Lung (tissue), 12 donors: Measurements from ENCODE around the gene CCDC9B. TPM values are rescaled to one million over a fixed set of nuclear protein-coding genes. Genes with fewer than 3 reads are reported as not detected.
A peak's percentile ranks its signal among the peaks of the same experiment; 100 is the strongest.

Experiments used
- ATAC-seq: fragments of 200-7000 bp; cut with Tn5 transposase; one replicate; pipeline ENCODE4 v1.9.1; 2020; ENCODE audit warnings: moderate number of reproducible peaks; ENCODE audit not compliant: insufficient read depth, low FRiP score
- DNase-seq, 3 donors: peaks; one replicate each; pipeline ENCODE4 v3.0.0-alpha.2; 2013 to 2017
- H3K27ac ChIP-seq, 2 donors: one replicate each; pipeline ENCODE4 v1.5.1; 2013; ENCODE audit warnings: mild to moderate bottlenecking in 2 of 2, moderate library complexity in 2 of 2, control low read depth in 1 of 2, inconsistent platforms in 1 of 2, low read depth in 1 of 2, low read length in 1 of 2
- H3K27me3 ChIP-seq, 3 donors: one replicate each; pipeline ENCODE4 v1.5.1; 2013; ENCODE audit warnings: low read length in 2 of 3; ENCODE audit not compliant: control insufficient read depth in 3 of 3, insufficient read depth in 3 of 3
- H3K36me3 ChIP-seq, 4 donors: one replicate each; pipeline ENCODE4 v1.5.1; 2013; ENCODE audit warnings: low read length in 4 of 4, mild to moderate bottlenecking in 1 of 4, moderate library complexity in 1 of 4; ENCODE audit not compliant: control insufficient read depth in 4 of 4, insufficient read depth in 4 of 4
- H3K4me1 ChIP-seq, 5 donors: one replicate each; pipeline ENCODE4 v1.5.1; 2013; ENCODE audit warnings: low read length in 5 of 5, mild to moderate bottlenecking in 2 of 5, moderate library complexity in 1 of 5; ENCODE audit not compliant: control insufficient read depth in 5 of 5, insufficient read depth in 5 of 5
- H3K4me3 ChIP-seq: one replicate; pipeline ENCODE4 v1.5.1; 2013; ENCODE audit warnings: mild to moderate bottlenecking, control low read depth, moderate library complexity
- H3K9ac ChIP-seq, 2 donors: one replicate each; pipeline ENCODE4 v1.5.1; 2013; ENCODE audit warnings: low read length in 2 of 2, control low read depth in 1 of 2; ENCODE audit not compliant: insufficient read depth in 1 of 2
- H3K9me3 ChIP-seq, 4 donors: one replicate each; pipeline ENCODE4 v1.5.1; 2013; ENCODE audit warnings: low read length in 3 of 4, mild to moderate bottlenecking in 1 of 4, moderate library complexity in 1 of 4; ENCODE audit not compliant: control insufficient read depth in 4 of 4, insufficient read depth in 3 of 4
- WGBS, 2 donors: extraction: QIAGEN DNeasy Blood & Tissue Kit; methylation state at CpG; one replicate each; pipeline ENCODE4 v1.1.7; 2013; 5-methylcytosine and 5-hydroxymethylcytosine counted together
- polyA plus RNA-seq, 2 donors: library from polyadenylated mRNA; stranded (reverse); fragments of 200-250 nt; gene quantifications; one replicate each; pipeline ENCODE4 v1.2.1, GENCODE V29; 2013
- total RNA-seq, 2 donors: library from RNA; depleted of rRNA in 1 of 2; stranded (reverse); fragments of >200 nt in 1 of 2; gene quantifications; one replicate each; pipeline ENCODE4 v1.2.1, GENCODE V29; 2014 to 2021
- TF ChIP-seq, protein P1 (sequence below): IDR thresholded peaks from 2 replicates; pipeline ENCODE4 v1.5.1; 2012; ENCODE audit warnings: mild to moderate bottlenecking; ENCODE audit errors: control extremely low read depth, extremely low read depth
- donor health status: control.
- donor health status: control.
- donor health status: Bipolar disorder and iron deficiency.
- donor health status: healthy.
- donor health status: DM: yes; HTN: yes; CAD: no.

The CCDC9B gene
- total and polyA plus RNA-seq, 4 donors: 4.4 to 42.1 (median 14.9) TPM

DNA sequence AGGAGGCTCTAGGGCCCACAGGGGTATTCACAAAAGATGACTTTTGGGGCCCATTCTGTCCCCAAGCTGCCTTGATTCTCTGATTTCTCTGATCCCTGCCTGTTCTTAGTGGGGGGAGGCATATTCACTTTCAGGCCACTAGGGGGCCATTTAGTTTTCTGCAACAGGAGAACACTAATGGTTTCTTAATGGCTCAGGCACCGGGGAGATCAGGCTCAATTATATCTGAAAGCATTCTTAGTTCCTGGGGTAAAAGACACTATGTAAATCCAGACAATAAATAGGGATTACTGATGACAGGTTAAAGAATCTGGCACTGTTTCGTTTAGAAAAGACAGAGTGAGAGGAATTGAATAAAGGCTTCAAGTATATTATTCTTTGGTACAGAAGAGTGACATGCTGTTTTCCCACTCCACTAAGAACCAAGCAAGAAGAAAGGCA, 19.8 kb downstream of the CCDC9B start:
- H3K4me1 ChIP-seq: peaks cover under 1 to 22% (median 10%) of the 10 kb centered on the region in 5 donors
- H3K9me3 ChIP-seq: no peaks in the 10 kb centered on the region
- no peak overlapping the region for H3K9ac ChIP-seq
- H3K36me3 ChIP-seq: no peaks in the 10 kb centered on the region
- DNase-seq (peak; percentile 50 to 80 (median 77)), ATAC-seq (no peak)
- TF ChIP-seq, protein P1, sequence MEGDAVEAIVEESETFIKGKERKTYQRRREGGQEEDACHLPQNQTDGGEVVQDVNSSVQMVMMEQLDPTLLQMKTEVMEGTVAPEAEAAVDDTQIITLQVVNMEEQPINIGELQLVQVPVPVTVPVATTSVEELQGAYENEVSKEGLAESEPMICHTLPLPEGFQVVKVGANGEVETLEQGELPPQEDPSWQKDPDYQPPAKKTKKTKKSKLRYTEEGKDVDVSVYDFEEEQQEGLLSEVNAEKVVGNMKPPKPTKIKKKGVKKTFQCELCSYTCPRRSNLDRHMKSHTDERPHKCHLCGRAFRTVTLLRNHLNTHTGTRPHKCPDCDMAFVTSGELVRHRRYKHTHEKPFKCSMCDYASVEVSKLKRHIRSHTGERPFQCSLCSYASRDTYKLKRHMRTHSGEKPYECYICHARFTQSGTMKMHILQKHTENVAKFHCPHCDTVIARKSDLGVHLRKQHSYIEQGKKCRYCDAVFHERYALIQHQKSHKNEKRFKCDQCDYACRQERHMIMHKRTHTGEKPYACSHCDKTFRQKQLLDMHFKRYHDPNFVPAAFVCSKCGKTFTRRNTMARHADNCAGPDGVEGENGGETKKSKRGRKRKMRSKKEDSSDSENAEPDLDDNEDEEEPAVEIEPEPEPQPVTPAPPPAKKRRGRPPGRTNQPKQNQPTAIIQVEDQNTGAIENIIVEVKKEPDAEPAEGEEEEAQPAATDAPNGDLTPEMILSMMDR: peak; percentile 80
- H3K4me3 ChIP-seq: no peak overlapping the region
- 3% methylated on average over 2 of the region's 2 CpGs for WGBS, 2 donors
- H3K27ac ChIP-seq: no peak overlapping the region
- H3K27me3 ChIP-seq: peaks cover 0 to 2% (median 0%) of the 10 kb centered on the region in 3 donors

DNA sequence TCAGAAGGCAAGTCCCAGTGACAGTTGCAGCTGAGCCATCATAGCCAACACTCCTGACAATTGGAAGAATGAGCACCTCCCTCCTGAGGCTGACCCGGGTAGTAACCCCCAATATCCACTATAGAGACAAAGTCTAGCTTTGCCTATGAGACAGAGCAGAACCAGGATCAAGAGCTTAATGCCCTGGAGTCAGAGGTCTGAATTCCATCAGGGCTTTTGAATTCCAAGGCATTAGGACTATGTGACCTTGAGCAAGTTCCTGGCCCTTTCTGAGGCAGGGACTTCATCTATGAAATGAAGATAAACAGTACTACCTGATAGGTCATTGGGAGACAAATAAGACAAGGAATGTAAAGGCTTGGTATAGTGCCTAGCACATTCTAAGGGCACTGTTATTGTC, 20.3 kb downstream of the CCDC9B start:
- Histone ChIP-seq H3K27ac (no peak overlapping the region), H3K9ac (no peak overlapping the region), H3K4me1 (peaks cover 0 to 17% (median 7%) of the 10 kb centered on the region in 5 donors), H3K36me3 (no peaks in the 10 kb centered on the region), H3K27me3 (peaks cover 0 to 2% (median 0%) of the 10 kb centered on the region in 3 donors), H3K4me3 (no peak overlapping the region), H3K9me3 (no peaks in the 10 kb centered on the region)
- 95% methylated on average over 1 of the region's 1 CpG for WGBS, 2 donors
- DNase-seq: peak in 1 of 3 donors; percentile 4
- TF ChIP-seq, protein P1: no peak
- ATAC-seq: no peak

DNA sequence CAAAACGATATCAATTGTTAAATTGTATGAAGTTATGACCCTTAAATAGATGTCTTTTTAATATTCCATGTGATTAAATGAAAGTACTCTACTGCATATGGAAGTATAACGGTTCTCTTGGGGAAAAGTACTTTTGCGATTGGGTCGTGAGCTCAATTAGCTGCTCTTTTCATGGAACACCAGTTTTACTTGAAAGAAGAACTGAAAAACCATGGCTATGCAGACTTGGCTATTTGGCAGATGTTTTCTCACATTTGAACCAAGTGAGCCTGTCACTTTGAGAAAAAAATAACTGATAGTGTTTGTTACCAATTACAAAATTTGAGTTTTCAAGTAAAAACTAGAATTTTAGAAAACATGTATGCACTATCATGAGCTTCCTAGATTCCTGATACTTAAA, 23.2 kb downstream of the CCDC9B start:
- Histone ChIP-seq H3K36me3 (no peaks in the 10 kb centered on the region), H3K9me3 (no peaks in the 10 kb centered on the region), H3K4me1 (peaks cover 0 to 7% (median 5%) of the 10 kb centered on the region in 5 donors), H3K9ac (no peak overlapping the region), H3K27ac (no peak overlapping the region), H3K27me3 (peaks cover 0 to 5% (median 0%) of the 10 kb centered on the region in 3 donors), H3K4me3 (no peak overlapping the region)
- 76 to 85% methylated on average over 4 of the region's 4 CpGs for WGBS, 2 donors
- TF ChIP-seq, protein P1: no peak
- ATAC-seq: no peak
- no peak for DNase-seq

DNA sequence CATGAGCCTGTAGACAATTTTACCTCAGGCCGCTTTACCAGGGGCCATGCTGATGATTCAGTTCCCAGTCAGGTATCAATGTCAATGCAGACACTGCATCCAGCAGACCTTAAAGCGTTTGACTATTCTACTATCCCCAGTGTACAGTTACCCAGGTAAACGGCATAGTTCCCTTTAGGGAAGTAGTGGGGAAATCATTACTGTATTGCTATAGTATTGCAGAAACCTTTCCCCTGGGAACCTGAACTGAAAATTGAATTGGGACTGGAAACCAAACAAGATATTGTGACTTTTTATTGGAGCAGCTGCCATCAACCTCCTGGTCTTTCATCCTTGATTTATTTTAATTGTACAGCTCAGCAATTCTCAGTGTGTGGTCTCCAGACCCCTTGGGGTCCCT, 23.8 kb downstream of the CCDC9B start:
- TF ChIP-seq, protein P1: no peak
- Histone ChIP-seq H3K27me3 (peaks cover 0 to 5% (median 0%) of the 10 kb centered on the region in 3 donors), H3K36me3 (no peaks in the 10 kb centered on the region), H3K27ac (no peak overlapping the region), H3K4me1 (peaks cover 0 to 7% (median 0%) of the 10 kb centered on the region in 5 donors), H3K9me3 (no peaks in the 10 kb centered on the region), H3K4me3 (no peak overlapping the region), H3K9ac (no peak overlapping the region)
- 67 to 85% methylated on average over 3 of the region's 3 CpGs for whole genome bisulfite sequencing, 2 donors
- ATAC-seq: no peak
- no peak for DNase-seq
